Activated CD8-positive, alpha-beta memory T cell treated with anti-CD3 and anti-CD28 coated beads for 4 hours (primary cell): ENCODE data around the gene CAP1.
A peak's percentile ranks its signal among the peaks of the same experiment; 100 is the strongest.
"Not testable (repeated sequence)": the region's sequence is repeated elsewhere in the genome, so short reads cannot be mapped to it uniquely, and the experiment has no call there.

Source experiments
- DNase-seq, 2 donors: peaks; one replicate each; pipeline ENCODE4 v3.0.0-alpha.2; 2020; ENCODE audit warnings: low read depth in 2 of 2

The CAP1 gene

GRCh38 chr1:40030528-40031135 lies 9.9 kb upstream of the CAP1 start:
- no peak for DNase-seq

- DNase-seq, result peak in 1 of 2 donors; percentile 26
These were observed 8.2 kb upstream of the CAP1 start for GRCh38 chr1:40032240-40032891.

- no peak for DNase-seq
These were observed 5.7 kb upstream of the CAP1 start for GRCh38 chr1:40034869-40035268.

GRCh38 chr1:40036574-40036973 lies 4.0 kb upstream of the CAP1 start:
- DNase-seq, result no peak

GRCh38 chr1:40037254-40037653 lies 3.3 kb upstream of the CAP1 start:
- not testable (repeated sequence) for DNase-seq

GRCh38 chr1:40038697-40039096 lies 1.8 kb upstream of the CAP1 start:
- DNase-seq, result no peak

- DNase-seq, result no peak
These were observed 1.2 kb upstream of the CAP1 start for GRCh38 chr1:40039245-40039756.

GRCh38 chr1:40039757-40040510 lies 595 bp upstream of the CAP1 start:
- DNase-seq, result peak; percentile 39 to 47

GRCh38 chr1:40041466-40041838 lies 923 bp downstream of the CAP1 start:
- no peak for DNase-seq

- DNase-seq, result no peak
These were observed 1.8 kb downstream of the CAP1 start for GRCh38 chr1:40042341-40042740.

GRCh38 chr1:40044110-40044509 lies 3.6 kb downstream of the CAP1 start:
- DNase-seq, result no peak

GRCh38 chr1:40045182-40045581 lies 4.7 kb downstream of the CAP1 start:
- DNase-seq, result no peak

GRCh38 chr1:40045766-40046165 lies 5.2 kb downstream of the CAP1 start:
- DNase-seq, result no peak

GRCh38 chr1:40047276-40047675 lies 6.7 kb downstream of the CAP1 start:
- no peak for DNase-seq

- no peak for DNase-seq
These were observed 7.2 kb downstream of the CAP1 start for GRCh38 chr1:40047769-40048168.

- no peak for DNase-seq
These were observed 9.2 kb downstream of the CAP1 start for GRCh38 chr1:40049725-40050124.

GRCh38 chr1:40050863-40051262 lies 10.3 kb downstream of the CAP1 start:
- no peak for DNase-seq

GRCh38 chr1:40053138-40053887 lies 12.8 kb downstream of the CAP1 start:
- DNase-seq, result no peak

- no peak for DNase-seq
These were observed 16.2 kb downstream of the CAP1 start for GRCh38 chr1:40056519-40057309.

GRCh38 chr1:40057310-40058030 lies 16.9 kb downstream of the CAP1 start:
- no peak for DNase-seq

- no peak for DNase-seq
These were observed 17.5 kb downstream of the CAP1 start for GRCh38 chr1:40058097-40058452.
